ENCODE data around the gene MBD3L4. TPM values are rescaled to one million over a fixed set of nuclear protein-coding genes. Genes with fewer than 3 reads are reported as not detected.
"Not testable (repeated sequence)": the region's sequence is repeated elsewhere in the genome, so short reads cannot be mapped to it uniquely, and the experiment has no call there.

The MBD3L4 gene
- total RNA-seq, 1 experiment from 2014 or later: not detected

DNA sequence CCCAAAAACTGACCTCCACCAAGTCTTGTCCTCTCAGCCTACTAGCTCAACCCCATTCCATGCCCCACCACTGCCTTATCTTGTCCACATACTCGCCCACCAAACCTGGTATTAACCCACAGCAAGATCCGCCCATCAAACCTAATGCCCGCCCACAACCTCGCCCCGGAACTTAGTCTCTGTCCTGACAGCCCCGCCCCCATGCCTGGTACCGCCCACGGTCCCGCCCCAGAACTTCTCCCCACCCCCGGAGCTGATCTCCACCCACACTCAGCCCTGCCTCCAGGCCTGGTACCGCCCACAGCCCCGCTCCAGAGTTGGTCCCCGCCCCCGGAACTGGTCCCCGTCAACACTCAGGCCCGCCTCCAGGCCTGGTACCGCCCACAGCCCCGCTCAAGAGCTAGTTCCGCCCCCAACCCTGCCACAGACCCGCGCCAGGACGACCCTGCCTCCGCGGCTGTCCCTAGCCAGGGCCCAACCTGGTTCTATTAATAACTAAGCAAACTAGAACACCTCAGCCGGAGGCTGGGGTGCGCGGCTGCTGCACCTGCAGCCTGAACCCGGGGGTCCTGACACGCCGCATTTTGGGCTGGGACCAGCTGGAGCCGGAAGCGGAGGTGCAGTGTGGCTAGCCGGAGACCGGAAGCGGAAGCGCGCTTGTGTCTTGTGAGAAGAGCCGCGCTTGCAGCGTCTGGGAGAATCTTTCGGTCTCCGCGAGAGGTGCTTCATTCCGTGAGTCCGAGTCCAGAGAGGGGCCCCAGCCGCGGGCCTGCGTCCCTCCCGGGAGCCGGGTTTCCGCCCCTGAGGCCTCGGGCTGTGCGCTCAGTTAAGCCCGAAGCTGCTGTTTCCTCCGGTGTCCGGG, 29.3 kb upstream of the MBD3L4 start, which contains the start of gene ZNF557:
Gene ZNF557, plus strand, starts transcription at position 662 of the 862 bp plus-strand sequence. CDS start 5,372 bp downstream, outside the sequence.
- no peaks in the 10 kb centered on the region for H3K9me2 ChIP-seq (replicated peaks; ENCODE audit: insufficient read depth, low read length)
- peak within 1 kb of the TSS; percentile 93 for H3K4me3 ChIP-seq (ENCODE audit: low read length)
- H3K36me3 ChIP-seq (ENCODE audit: insufficient read depth, low read length): peaks cover 23% of the 10 kb centered on the region
- H2AFZ ChIP-seq (ENCODE audit: low read length): peak within 1 kb of the TSS; percentile 95
- peak within 1 kb of the TSS; percentile 88 for H3K4me2 ChIP-seq (ENCODE audit: low read depth, low read length, poor library complexity, severe bottlenecking)
- H3K27ac ChIP-seq (ENCODE audit: low read length): peak within 1 kb of the TSS; percentile 51
- H3K27me3 ChIP-seq (ENCODE audit: low read length): no peaks in the 10 kb centered on the region
- H3K9ac ChIP-seq (ENCODE audit: low read length): peak within 1 kb of the TSS; percentile 89
- H4K20me1 ChIP-seq (ENCODE audit: insufficient read depth, low read depth, low read length): no peaks in the 10 kb centered on the region
- H3K4me1 ChIP-seq (ENCODE audit: low read length): peaks cover 6% of the 10 kb centered on the region
- H3K79me2 ChIP-seq (ENCODE audit: low read length): peaks cover 20% of the 10 kb centered on the region
- peaks cover 4% of the 10 kb centered on the region; the same call in 1 of the 2 replicates for H3K9me3 ChIP-seq (ENCODE audit: low read length)
- DNase-seq: peak; percentile 99

DNA sequence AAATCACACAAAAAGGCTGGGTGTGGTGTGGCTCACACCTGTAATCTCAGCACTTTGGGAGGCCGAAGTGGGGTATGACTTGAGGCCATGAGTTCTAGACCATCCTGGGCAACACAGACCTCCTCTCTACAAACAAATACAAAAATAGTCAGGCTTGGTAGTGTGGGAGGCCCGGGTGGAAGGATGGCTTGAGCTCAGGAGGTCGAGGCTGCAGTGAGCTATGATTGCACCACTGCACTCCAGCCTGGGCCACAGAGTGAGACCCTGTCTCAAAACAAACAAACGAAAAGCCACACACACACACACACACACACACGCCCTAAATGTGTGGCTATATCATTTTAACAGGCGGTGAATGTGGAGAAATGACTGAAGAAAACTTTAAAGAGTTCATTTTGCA, 28.6 kb upstream of the MBD3L4 start:
- Histone ChIP-seq H3K9me2 (replicated peaks; ENCODE audit: insufficient read depth, low read length) (no peaks in the 10 kb centered on the region), H3K4me3 (ENCODE audit: low read length) (peak overlapping the region; percentile 13; the same call in 1 of the 2 replicates), H3K9me3 (ENCODE audit: low read length) (peaks cover 4% of the 10 kb centered on the region; the same call in 1 of the 2 replicates), H3K36me3 (ENCODE audit: insufficient read depth, low read length) (peaks cover 20% of the 10 kb centered on the region), H3K4me1 (ENCODE audit: low read length) (peaks cover 6% of the 10 kb centered on the region), H2AFZ (ENCODE audit: low read length) (peak overlapping the region; percentile 27), H3K4me2 (ENCODE audit: low read depth, low read length, poor library complexity, severe bottlenecking) (peak overlapping the region; percentile 88), H3K27me3 (ENCODE audit: low read length) (no peaks in the 10 kb centered on the region), H3K79me2 (ENCODE audit: low read length) (peaks cover 20% of the 10 kb centered on the region), H4K20me1 (ENCODE audit: insufficient read depth, low read depth, low read length) (no peaks in the 10 kb centered on the region), H3K27ac (ENCODE audit: low read length) (no peak overlapping the region), H3K9ac (ENCODE audit: low read length) (no peak overlapping the region)
- DNase-seq: no peak

DNA sequence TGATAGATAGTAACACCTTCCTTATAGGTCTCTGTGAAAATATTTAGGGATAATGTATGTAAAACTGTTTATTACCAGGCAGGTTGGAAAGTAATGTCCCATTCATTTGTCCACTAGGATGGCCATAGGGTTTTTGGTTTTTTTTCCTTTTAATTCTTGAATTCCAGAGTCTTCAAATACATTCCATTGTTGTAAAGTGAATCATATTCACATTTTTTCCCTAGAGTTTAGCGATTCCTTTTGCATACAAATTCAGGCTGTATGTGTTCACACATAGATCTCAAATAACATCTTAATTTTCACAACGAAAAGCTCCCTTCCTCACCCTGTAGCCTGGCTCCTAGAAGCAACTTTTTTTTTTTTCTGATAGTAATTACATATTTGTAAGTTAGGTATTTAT, 27.7 kb upstream of the MBD3L4 start:
- H3K9me3 ChIP-seq (ENCODE audit: low read length): peaks cover 4% of the 10 kb centered on the region; the same call in 1 of the 2 replicates
- no peak for DNase-seq
- peaks cover 20% of the 10 kb centered on the region for H3K79me2 ChIP-seq (ENCODE audit: low read length)
- no peaks in the 10 kb centered on the region for H3K27me3 ChIP-seq (ENCODE audit: low read length)
- H3K4me2 ChIP-seq (ENCODE audit: low read depth, low read length, poor library complexity, severe bottlenecking): no peak overlapping the region
- peaks cover 14% of the 10 kb centered on the region for H3K36me3 ChIP-seq (ENCODE audit: insufficient read depth, low read length)
- H3K9me2 ChIP-seq (replicated peaks; ENCODE audit: insufficient read depth, low read length): no peaks in the 10 kb centered on the region
- H3K27ac ChIP-seq (ENCODE audit: low read length): no peak overlapping the region
- H3K4me1 ChIP-seq (ENCODE audit: low read length): peaks cover 6% of the 10 kb centered on the region
- no peak overlapping the region for H3K4me3 ChIP-seq (ENCODE audit: low read length)
- no peak overlapping the region for H3K9ac ChIP-seq (ENCODE audit: low read length)
- no peak overlapping the region for H2AFZ ChIP-seq (ENCODE audit: low read length)
- no peaks in the 10 kb centered on the region for H4K20me1 ChIP-seq (ENCODE audit: insufficient read depth, low read depth, low read length)

DNA sequence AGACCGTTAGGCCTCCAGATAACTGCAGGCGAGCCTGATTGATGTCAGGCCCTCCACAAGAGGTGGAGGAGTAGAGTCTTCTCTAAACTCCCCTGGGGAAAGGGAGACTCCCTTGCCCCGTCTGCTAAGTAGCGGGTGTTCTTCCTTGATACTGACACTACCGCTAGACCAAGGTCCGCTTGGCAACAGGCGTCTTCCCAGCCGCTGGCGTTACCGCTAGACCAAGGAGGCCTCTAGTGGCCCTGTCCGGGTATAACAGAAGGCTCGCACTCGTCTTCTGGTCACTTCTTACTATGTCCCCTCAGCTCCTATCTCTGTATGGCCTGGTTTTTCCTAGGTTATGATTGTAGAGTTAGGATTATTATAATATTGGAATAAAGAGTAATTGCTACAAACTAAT, 27.1 kb upstream of the MBD3L4 start:
- H3K36me3 ChIP-seq (ENCODE audit: insufficient read depth, low read length); H3K9me2 ChIP-seq (replicated peaks; ENCODE audit: insufficient read depth, low read length); H3K4me1 ChIP-seq (ENCODE audit: low read length); H2AFZ ChIP-seq (ENCODE audit: low read length); H4K20me1 ChIP-seq (ENCODE audit: insufficient read depth, low read depth, low read length); H3K9me3 ChIP-seq (ENCODE audit: low read length); DNase-seq; H3K4me3 ChIP-seq (ENCODE audit: low read length); H3K27me3 ChIP-seq (ENCODE audit: low read length); H3K4me2 ChIP-seq (ENCODE audit: low read depth, low read length, poor library complexity, severe bottlenecking); H3K27ac ChIP-seq (ENCODE audit: low read length); H3K9ac ChIP-seq (ENCODE audit: low read length): not testable (repeated sequence)
- H3K79me2 ChIP-seq (ENCODE audit: low read length): peaks cover 20% of the 10 kb centered on the region

DNA sequence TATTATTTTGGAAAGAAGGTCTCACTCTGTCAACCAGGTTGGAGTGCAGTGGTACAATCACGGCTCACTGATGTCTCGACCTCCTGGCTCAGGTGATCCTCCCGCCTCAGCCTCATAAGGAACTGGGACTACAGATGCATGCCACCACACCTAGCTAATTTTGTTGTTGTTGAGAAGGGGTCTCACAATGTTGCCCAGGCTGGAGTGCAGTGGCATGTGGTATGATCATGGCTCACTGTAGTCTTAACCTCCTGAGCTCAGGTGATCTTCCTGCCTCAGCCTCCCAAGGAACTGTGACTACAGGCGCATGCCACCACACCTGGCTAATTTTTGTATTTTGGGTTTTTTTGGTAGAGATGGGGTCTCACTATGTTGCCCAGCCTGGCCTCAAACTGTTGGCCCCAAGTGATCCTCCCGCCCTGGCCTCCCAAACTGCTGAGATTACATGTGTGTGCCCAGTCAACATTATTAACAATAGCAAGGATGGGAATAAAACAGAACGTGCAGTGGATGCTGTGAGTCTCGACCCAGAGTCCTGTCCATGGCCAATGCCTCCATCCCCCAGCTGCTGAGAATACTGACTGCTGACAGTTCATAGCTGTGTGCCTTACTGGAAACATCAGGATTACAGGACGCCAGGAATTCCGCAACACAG, 23.9 kb upstream of the MBD3L4 start:
- Histone ChIP-seq H3K9ac (ENCODE audit: low read length) (no peak overlapping the region), H3K36me3 (ENCODE audit: insufficient read depth, low read length) (no peaks in the 10 kb centered on the region), H3K9me2 (replicated peaks; ENCODE audit: insufficient read depth, low read length) (no peaks in the 10 kb centered on the region), H2AFZ (ENCODE audit: low read length) (no peak overlapping the region), H3K27me3 (ENCODE audit: low read length) (no peaks in the 10 kb centered on the region), H3K9me3 (ENCODE audit: low read length) (no peaks in the 10 kb centered on the region), H3K4me1 (ENCODE audit: low read length) (no peaks in the 10 kb centered on the region), H4K20me1 (ENCODE audit: insufficient read depth, low read depth, low read length) (no peaks in the 10 kb centered on the region), H3K4me3 (ENCODE audit: low read length) (no peak overlapping the region), H3K4me2 (ENCODE audit: low read depth, low read length, poor library complexity, severe bottlenecking) (no peak overlapping the region), H3K27ac (ENCODE audit: low read length) (no peak overlapping the region), H3K79me2 (ENCODE audit: low read length) (no peaks in the 10 kb centered on the region)
- DNase-seq: no peak

DNA sequence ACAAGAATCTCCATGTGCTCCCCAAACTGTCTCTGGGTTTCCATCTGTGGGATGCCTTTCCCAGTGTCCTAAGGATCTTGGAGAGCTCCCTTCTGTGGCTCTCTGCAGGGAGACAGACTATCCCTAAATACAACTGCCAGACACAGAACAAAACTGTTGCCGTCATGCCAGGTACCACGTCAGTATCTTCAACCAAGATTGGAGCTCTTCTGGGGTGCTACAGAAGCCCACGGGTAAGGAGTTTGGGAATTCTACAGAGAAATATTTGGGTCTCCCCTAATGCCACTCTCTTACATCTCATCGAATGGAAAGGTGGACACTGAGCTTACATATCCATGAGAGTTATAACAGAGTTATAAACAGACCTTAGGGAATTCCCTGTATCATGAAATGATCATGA, 23.4 kb upstream of the MBD3L4 start:
- Histone ChIP-seq H3K27me3 (ENCODE audit: low read length) (no peaks in the 10 kb centered on the region), H4K20me1 (ENCODE audit: insufficient read depth, low read depth, low read length) (no peaks in the 10 kb centered on the region), H3K9me3 (ENCODE audit: low read length) (no peaks in the 10 kb centered on the region), H3K4me1 (ENCODE audit: low read length) (no peaks in the 10 kb centered on the region), H3K27ac (ENCODE audit: low read length) (no peak overlapping the region), H3K4me2 (ENCODE audit: low read depth, low read length, poor library complexity, severe bottlenecking) (no peak overlapping the region), H3K36me3 (ENCODE audit: insufficient read depth, low read length) (no peaks in the 10 kb centered on the region), H2AFZ (ENCODE audit: low read length) (no peak overlapping the region), H3K9ac (ENCODE audit: low read length) (no peak overlapping the region), H3K4me3 (ENCODE audit: low read length) (no peak overlapping the region), H3K9me2 (replicated peaks; ENCODE audit: insufficient read depth, low read length) (no peaks in the 10 kb centered on the region), H3K79me2 (ENCODE audit: low read length) (no peaks in the 10 kb centered on the region)
- no peak for DNase-seq

DNA sequence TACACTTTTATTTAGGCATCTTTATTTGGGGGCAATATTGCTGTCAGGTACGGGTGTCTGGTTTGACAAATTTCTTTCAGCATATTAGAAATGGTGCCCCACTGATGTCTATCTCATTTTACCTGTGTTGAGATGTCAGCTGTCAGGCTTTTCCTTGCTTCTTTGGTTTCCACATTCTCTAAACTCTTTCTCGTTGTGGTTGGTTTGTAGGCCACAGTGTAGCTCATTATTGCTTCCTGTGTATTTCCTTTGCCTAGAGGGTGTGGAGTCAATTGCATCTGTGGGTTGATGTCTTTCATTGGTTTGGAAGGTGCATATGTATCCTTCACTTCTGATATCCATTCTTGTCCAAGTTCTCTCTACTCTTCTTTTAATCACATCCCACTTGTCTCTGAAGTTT, 20.0 kb upstream of the MBD3L4 start:
- not testable (repeated sequence) for DNase-seq; H3K9me3 ChIP-seq (ENCODE audit: low read length); H3K4me1 ChIP-seq (ENCODE audit: low read length); H3K9ac ChIP-seq (ENCODE audit: low read length); H2AFZ ChIP-seq (ENCODE audit: low read length); H4K20me1 ChIP-seq (ENCODE audit: insufficient read depth, low read depth, low read length); H3K9me2 ChIP-seq (replicated peaks; ENCODE audit: insufficient read depth, low read length); H3K4me3 ChIP-seq (ENCODE audit: low read length); H3K27me3 ChIP-seq (ENCODE audit: low read length); H3K79me2 ChIP-seq (ENCODE audit: low read length); H3K36me3 ChIP-seq (ENCODE audit: insufficient read depth, low read length); H3K4me2 ChIP-seq (ENCODE audit: low read depth, low read length, poor library complexity, severe bottlenecking); H3K27ac ChIP-seq (ENCODE audit: low read length)

DNA sequence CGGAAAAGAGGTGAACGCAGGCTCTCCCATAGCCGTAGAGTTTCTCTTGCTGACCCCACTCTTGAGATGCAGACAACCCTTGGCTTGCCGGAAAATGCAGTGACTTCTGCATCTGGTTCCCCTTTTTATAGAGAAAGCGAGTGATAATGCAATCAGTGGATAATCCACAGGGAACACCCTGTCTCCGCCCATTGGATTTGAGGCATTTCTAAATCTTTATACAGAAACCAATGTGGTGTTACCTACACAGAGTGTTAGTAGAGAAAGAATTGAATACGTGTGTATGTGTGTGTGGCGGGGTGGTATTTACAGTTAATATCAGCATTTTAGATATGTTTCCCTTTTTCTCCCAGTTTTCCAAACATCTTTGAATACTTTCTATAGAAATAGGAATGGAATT, 18.6 kb upstream of the MBD3L4 start, which contains the start of gene MBD3L3:
Gene MBD3L3, minus strand, starts transcription at position 101 of the 400 bp plus-strand sequence. Its CDS starts 71 bp downstream, at position 30.
- H3K4me2 ChIP-seq (ENCODE audit: low read depth, low read length, poor library complexity, severe bottlenecking); H3K79me2 ChIP-seq (ENCODE audit: low read length); H2AFZ ChIP-seq (ENCODE audit: low read length); H3K4me3 ChIP-seq (ENCODE audit: low read length); DNase-seq; H3K36me3 ChIP-seq (ENCODE audit: insufficient read depth, low read length); H4K20me1 ChIP-seq (ENCODE audit: insufficient read depth, low read depth, low read length); H3K27ac ChIP-seq (ENCODE audit: low read length); H3K27me3 ChIP-seq (ENCODE audit: low read length); H3K4me1 ChIP-seq (ENCODE audit: low read length); H3K9me2 ChIP-seq (replicated peaks; ENCODE audit: insufficient read depth, low read length); H3K9me3 ChIP-seq (ENCODE audit: low read length); H3K9ac ChIP-seq (ENCODE audit: low read length): not testable (repeated sequence)

Measured in Karpas-422 (cell line).